Activated naive CD4-positive, alpha-beta T cell treated with anti-CD3 and anti-CD28 coated beads for 36 hours (primary cell): ENCODE data around the gene FUBP3. TPM values are rescaled to one million over a fixed set of nuclear protein-coding genes. Genes with fewer than 3 reads are reported as not detected.

Source experiments
- CTCF ChIA-PET: fragments of 350-600 bp; sonication (Branson Sonifier 250); formaldehyde crosslinking; loops from one replicate; lab custom pipeline; 2021; ENCODE audit warnings: antibody characterized with exemption; lab: Charles Lee
- DNase-seq: peaks from one replicate; pipeline ENCODE4 v3.0.0-alpha.2; 2020
- H3K27ac Mint-ChIP-seq: one replicate; pipeline ENCODE4 v1.8.0; 2021; ENCODE audit warnings: mild to moderate bottlenecking, mixed read lengths
- H3K27me3 Mint-ChIP-seq: one replicate; pipeline ENCODE4 v1.8.0; 2021; ENCODE audit warnings: low read depth, mixed read lengths
- H3K36me3 Mint-ChIP-seq: one replicate; pipeline ENCODE4 v1.8.0; 2021; ENCODE audit warnings: low read depth, mixed read lengths
- H3K4me1 Mint-ChIP-seq: one replicate; pipeline ENCODE4 v1.8.0; 2021; ENCODE audit warnings: low read depth, mixed read lengths
- H3K4me3 Mint-ChIP-seq: one replicate; pipeline ENCODE4 v1.8.0; 2021; ENCODE audit warnings: mild to moderate bottlenecking, moderate library complexity, mixed read lengths
- H3K9me3 Mint-ChIP-seq: one replicate; pipeline ENCODE4 v1.8.0; 2021; ENCODE audit warnings: mixed read lengths
- intact Hi-C: fragments of 100-400 bp; cut with micrococcal nuclease; formaldehyde crosslinking; loops from one replicate; pipeline ENCODE4 v1.15.1; 2023
- total RNA-seq, 2 experiments: library from RNA; stranded (reverse); gene quantifications; one replicate each; pipeline ENCODE4 v1.2.3, GENCODE V29; 2021

Gene FUBP3
- total RNA-seq, 2 experiments from 2014 or later, result 29.8 to 32.8 TPM

DNA sequence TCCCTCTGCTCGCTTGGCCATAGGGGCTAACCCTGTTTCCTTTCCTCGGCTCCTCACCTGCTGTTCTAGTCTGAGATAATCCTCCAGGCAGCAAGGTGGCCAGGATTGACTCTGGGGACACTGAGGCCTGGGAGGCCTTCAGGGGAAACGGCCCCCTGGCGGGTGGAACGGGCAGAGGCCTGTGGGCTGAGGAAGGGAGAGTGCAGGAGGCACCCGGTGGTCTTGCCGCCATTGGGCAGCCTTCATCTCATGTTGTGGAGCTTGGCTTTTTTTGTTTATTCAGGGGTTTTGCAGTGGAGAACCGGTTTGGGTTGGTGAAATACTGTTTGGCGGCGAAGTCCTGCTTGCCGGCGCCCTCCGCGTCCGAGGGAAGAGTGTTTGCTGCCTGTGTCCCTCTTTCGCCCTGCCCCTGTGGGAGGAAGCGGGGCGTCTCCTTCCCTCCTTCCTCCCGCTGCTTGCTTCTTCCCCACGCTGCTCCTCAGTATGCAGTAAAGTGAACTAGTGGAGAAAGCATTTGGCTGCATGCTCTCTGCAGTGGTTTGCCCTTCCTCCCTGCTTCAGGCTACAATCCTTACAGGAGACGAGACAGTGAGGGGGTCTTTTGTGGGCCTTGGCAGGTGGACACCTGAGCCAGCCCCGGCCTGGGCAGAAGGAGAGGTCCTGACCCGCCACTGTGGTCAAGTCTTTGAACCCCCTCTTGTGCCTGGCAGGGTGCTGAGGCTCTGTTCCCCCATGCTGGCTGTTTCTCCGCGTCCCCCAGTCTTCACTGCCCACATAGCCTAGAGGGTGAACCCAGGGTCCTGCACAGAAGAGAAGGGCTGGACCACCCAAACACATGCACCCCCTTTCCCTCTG, 54.2 kb downstream of the FUBP3 start:
- H3K27me3 Mint-ChIP-seq, result no peaks in the 10 kb centered on the region
- intact Hi-C loops, result no loop called here
- H3K9me3 Mint-ChIP-seq, result no peaks in the 10 kb centered on the region
- H3K4me1 Mint-ChIP-seq, result no peaks in the 10 kb centered on the region
- H3K4me3 Mint-ChIP-seq, result no peak overlapping the region
- peaks cover 24% of the 10 kb centered on the region for H3K36me3 Mint-ChIP-seq
- no peak for DNase-seq
- H3K27ac Mint-ChIP-seq, result no peak overlapping the region
- CTCF ChIA-PET, result no interaction called here

DNA sequence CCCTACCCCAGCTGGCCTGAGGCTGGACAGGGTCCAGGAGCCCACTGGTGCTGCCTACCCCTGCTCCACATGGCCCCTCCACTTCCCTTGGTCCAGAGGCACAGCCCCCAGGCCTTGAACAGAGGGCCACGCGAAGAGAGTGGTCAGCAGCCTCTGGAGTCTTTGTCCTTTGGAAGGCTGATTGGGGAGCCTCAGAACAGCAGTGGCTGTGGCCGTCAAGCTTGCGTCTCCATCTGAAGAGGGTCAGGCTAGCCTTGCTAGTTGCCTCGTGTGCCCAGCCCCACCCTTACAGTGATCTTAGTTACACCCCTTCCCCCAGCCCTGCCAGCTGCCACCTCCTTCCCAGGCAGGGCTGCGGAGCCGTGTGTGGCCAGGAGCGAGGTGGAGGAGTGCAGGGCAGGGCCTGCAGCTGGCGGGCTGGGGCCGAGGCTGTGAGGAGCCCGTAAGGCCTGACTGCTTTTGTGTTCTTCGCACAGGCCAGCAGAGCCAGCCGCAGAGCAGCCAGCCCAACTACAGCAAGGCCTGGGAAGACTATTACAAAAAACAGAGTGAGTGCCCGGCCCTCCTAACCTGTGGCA, 54.9 kb downstream of the FUBP3 start:
- H3K4me1 Mint-ChIP-seq, result no peaks in the 10 kb centered on the region
- H3K36me3 Mint-ChIP-seq, result peaks cover 30% of the 10 kb centered on the region
- H3K27me3 Mint-ChIP-seq, result no peaks in the 10 kb centered on the region
- DNase-seq, result no peak
- H3K9me3 Mint-ChIP-seq, result no peaks in the 10 kb centered on the region
- CTCF ChIA-PET, result no interaction called here
- no peak overlapping the region for H3K27ac Mint-ChIP-seq
- intact Hi-C loops, result no loop called here
- no peak overlapping the region for H3K4me3 Mint-ChIP-seq

DNA sequence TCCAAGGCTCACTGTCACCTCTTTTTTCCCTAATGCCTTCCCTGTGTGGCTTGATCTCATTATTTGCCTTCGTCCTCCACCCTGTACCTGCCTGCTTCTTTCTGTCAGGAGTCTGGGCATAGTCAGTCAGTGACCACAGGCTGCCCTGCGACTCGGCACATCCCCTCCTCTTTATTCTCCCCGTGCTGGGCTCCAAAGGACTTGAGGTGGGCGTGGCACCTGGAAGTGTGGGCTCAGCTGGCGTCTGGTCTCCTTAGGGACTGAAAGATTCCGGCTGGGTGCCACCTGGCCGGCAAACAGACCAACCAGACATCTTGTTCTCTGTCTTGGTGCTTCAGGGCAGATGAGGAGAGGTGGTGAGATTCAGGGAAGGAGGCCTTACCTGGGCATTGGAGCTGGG, 55.4 kb downstream of the FUBP3 start:
- H3K9me3 Mint-ChIP-seq, result no peaks in the 10 kb centered on the region
- no peaks in the 10 kb centered on the region for H3K27me3 Mint-ChIP-seq
- no peak overlapping the region for H3K27ac Mint-ChIP-seq
- H3K4me3 Mint-ChIP-seq, result no peak overlapping the region
- DNase-seq, result no peak
- CTCF ChIA-PET, result no interaction called here
- no peaks in the 10 kb centered on the region for H3K4me1 Mint-ChIP-seq
- intact Hi-C loops, result no loop called here
- peaks cover 31% of the 10 kb centered on the region for H3K36me3 Mint-ChIP-seq

DNA sequence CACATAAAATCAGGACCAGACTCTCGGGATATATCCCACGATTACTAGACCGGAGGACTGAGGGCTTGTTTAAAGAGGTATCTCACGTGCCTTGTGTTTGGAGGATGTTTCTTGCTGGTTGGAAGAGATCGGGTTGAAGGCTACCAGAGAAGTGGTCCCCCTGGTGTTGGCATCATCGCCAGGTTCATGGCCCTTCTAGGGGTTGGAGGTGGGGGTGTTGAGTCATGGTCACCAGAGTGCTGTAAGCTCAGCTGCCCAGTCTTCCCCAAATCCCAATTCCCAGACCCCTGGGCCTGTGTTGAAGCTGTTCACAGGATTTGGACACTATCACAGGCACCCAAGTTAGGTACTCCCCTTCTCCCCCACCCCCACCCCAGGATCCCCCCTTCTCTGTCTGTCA, 55.9 kb downstream of the FUBP3 start:
- CTCF ChIA-PET, result no interaction called here
- no peaks in the 10 kb centered on the region for H3K4me1 Mint-ChIP-seq
- H3K27me3 Mint-ChIP-seq, result no peaks in the 10 kb centered on the region
- no peak for DNase-seq
- H3K27ac Mint-ChIP-seq, result no peak overlapping the region
- no peak overlapping the region for H3K4me3 Mint-ChIP-seq
- H3K9me3 Mint-ChIP-seq, result no peaks in the 10 kb centered on the region
- intact Hi-C loops, result no loop called here
- peaks cover 31% of the 10 kb centered on the region for H3K36me3 Mint-ChIP-seq

DNA sequence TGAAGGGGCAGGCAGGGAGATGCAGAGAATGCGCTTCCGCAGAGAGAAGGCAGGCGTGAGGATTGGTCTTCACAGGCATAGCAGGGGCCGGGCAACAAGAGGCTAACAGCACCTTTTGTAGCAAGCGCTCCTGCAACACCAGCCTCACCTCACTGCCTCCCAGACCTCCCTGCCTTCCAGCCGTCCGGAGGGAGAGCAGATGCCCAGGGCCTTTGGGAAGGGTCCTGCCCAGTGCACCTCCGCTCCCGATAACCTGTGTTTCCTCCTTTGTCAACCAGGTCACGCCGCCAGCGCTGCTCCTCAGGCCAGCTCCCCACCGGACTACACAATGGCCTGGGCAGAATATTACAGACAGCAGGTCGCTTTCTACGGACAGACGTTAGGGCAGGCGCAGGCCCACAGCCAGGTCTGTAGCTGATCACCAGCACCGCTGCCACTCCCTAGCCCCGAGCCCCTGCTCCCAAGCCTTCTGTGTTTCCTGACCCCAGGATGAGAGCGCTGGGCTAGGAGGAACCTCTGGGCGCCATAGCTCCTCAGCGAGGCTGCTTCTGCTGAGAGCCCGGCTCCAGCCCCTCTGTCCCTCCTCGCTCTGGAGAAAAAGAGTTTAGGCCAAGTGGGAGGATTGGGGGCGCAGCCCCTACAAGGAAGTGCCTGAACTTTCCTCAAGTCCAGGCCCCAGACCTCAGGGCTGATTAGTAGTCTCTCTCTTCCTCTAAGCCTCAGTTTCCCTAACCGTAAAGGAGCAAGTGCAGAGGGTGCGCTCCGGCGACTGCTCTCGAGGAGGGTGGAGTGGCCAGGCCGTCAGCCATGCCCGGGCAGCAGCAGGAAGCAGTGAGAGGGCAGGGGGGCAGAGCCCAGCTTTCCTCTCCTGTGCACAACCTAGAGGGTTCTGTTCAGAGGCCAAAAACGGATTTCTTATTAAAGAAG, 56.6 kb downstream of the FUBP3 start:
- Mint-ChIP-seq H3K9me3 (no peaks in the 10 kb centered on the region), H3K4me1 (no peaks in the 10 kb centered on the region), H3K27ac (no peak overlapping the region), H3K4me3 (no peak overlapping the region), H3K27me3 (no peaks in the 10 kb centered on the region), H3K36me3 (peaks cover 30% of the 10 kb centered on the region)
- intact Hi-C loops, result no loop called here
- CTCF ChIA-PET, result no interaction called here
- no peak for DNase-seq

DNA sequence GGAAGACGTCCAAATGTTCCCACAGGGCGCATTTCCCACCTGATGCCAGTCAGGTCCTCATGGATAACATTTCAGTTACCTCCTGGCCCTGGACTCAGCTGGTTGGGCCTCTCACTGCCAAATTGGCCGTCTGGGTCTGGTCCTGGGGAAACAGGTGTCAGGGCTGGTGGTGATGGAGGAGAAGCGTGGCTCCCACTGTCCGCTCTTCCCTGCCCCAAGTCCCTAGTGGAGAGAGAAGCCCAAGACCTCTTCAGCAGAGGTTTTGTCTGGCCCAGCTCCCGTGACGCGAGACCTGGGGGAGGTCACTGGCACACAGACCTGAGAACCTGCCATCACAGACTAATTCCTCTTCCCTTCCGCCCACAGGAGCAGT, 57.3 kb downstream of the FUBP3 start:
- Mint-ChIP-seq H3K4me3 (no peak overlapping the region), H3K4me1 (no peaks in the 10 kb centered on the region), H3K36me3 (peaks cover 24% of the 10 kb centered on the region), H3K9me3 (no peaks in the 10 kb centered on the region), H3K27me3 (no peaks in the 10 kb centered on the region), H3K27ac (no peak overlapping the region)
- intact Hi-C loops, result no loop called here
- DNase-seq, result no peak
- CTCF ChIA-PET, result no interaction called here

DNA sequence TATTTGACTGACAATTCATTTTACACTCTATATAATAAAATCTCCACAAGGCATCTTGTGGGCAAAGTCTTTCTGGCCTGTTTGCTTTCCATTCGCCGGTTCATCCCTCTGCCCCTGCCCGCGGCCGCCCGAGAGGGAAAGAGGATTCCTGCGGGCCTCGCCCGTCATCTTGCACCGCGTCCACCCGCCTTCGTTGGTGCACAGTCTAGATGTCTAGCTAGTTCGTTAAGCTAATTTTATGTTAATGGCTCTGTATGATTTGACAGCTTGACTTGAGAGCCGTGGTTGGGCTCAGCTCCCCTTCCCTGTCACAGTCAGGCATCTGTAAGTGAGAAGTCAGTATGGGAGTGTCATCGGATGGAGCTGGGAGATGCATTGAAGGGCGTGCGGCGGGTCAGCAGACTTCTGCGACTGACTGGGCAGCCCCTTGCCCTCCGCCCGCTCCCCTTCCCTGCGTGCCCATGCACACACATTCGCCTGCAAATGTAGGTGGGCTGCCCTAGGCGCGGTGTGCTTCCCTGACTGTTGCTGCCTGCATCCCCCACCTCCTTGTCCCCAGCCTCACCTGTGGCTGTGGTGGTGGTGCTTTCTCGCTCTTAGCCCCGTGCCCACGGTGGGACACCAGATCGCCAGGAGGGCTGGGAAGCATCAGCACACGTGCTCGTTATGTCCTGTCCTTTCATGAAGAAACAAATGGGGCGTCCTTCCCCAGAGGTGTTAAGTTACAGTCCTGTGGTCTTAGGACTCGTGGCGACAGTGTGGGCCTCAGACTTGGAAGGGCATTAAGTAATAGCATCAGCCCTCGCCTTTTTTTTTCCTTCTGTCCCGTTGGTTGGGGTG, 59.1 kb downstream of the FUBP3 start:
- Mint-ChIP-seq H3K27me3 (no peaks in the 10 kb centered on the region), H3K9me3 (no peaks in the 10 kb centered on the region), H3K27ac (no peak overlapping the region), H3K4me1 (no peaks in the 10 kb centered on the region), H3K36me3 (peaks cover 19% of the 10 kb centered on the region), H3K4me3 (no peak overlapping the region)
- no peak for DNase-seq
- intact Hi-C loops, result no loop called here
- CTCF ChIA-PET, result no interaction called here

DNA sequence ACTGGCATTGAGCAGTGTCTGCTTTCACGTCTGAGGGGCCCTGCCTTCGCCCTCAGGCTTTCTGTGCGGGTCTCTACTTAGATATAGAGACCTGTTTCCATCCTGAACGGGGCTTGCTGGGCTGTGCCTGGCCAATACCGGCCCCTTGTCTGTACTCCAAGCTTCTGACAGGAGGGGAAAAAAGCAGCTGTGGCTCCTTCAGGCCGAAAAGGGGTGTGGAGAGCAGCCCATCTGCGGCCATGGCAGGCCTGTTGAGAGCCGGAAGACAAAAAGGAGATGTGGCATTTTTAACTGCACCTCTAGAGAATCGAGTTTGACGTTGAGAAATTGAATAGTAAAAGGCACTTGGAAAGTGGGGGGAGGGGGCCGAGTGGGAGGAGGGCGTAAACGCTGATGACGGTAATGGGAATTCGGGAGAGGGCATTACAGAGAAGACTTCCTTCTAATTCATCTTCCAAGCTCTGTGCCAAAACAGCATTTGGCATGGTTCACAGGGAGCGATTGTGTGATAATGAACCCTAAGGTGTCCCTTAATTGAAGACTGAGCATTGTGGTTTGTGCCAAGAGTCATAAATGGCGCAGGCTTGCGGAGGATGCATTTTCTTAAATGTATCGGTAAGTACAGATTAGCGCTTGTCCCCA, 59.9 kb downstream of the FUBP3 start:
- intact Hi-C loops, result no loop called here
- H3K4me3 Mint-ChIP-seq, result no peak overlapping the region
- H3K9me3 Mint-ChIP-seq, result no peaks in the 10 kb centered on the region
- H3K27me3 Mint-ChIP-seq, result no peaks in the 10 kb centered on the region
- CTCF ChIA-PET, result no interaction called here
- DNase-seq, result no peak
- H3K4me1 Mint-ChIP-seq, result no peaks in the 10 kb centered on the region
- peaks cover 18% of the 10 kb centered on the region for H3K36me3 Mint-ChIP-seq
- H3K27ac Mint-ChIP-seq, result no peak overlapping the region

DNA sequence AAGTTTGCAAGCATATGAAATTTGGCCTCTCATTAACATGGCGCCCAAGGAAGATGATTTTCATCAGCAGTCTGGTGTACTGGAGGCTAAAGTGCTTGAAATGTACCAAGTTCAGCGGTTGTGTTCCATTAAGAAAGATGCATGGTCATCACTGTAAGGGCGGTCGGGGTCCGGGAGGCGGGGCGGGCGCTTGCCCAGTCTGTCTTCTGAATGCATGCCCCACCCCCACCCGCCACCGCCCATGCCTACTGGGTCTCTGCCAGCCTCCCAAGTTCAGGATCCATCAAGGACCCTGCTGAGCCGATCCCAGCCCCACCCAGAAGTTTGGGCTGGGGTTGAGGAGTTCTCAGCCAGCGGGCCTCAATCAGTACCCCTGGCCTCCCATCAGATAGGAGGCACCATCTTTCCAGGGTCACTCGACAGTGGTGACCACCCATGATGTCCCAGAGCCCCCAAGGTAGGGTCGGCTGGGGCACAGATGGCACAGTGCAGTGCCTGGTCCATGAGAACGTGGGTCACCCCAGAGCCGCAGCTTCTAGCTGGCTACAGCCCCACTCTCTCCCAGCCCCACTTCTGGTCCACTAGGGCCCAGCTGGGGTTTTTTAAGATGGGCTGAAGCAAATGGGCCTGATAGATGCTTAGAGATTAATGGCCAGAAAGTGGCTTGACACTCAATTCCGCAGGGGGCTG, 60.6 kb downstream of the FUBP3 start:
- DNase-seq, result no peak
- H3K4me3 Mint-ChIP-seq, result no peak overlapping the region
- intact Hi-C loops, result no loop called here
- no peaks in the 10 kb centered on the region for H3K27me3 Mint-ChIP-seq
- CTCF ChIA-PET, result no interaction called here
- H3K27ac Mint-ChIP-seq, result no peak overlapping the region
- H3K9me3 Mint-ChIP-seq, result no peaks in the 10 kb centered on the region
- H3K4me1 Mint-ChIP-seq, result no peaks in the 10 kb centered on the region
- H3K36me3 Mint-ChIP-seq, result peaks cover 15% of the 10 kb centered on the region

DNA sequence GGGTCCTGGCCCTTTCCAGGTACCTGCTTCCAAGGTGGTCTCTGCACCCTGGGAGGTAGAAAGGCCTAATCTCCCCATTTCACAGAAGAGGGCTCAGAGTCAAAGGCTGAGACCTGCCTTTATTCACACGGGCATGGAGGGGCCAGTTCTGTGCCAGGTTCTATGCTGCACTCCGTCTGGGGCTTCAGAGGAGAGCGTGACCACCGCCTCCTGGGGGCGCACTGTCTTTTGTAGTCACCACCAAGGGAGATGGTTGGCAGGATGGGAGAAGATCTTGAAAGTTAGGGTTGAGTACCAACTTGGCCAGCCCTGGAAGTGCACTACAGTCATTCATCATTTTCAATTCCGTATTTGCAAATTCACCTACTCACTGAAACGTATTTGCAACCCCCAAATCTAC, 61.3 kb downstream of the FUBP3 start:
- Mint-ChIP-seq H3K4me1 (no peaks in the 10 kb centered on the region), H3K27me3 (no peaks in the 10 kb centered on the region), H3K27ac (no peak overlapping the region), H3K36me3 (peaks cover 13% of the 10 kb centered on the region), H3K9me3 (no peaks in the 10 kb centered on the region), H3K4me3 (no peak overlapping the region)
- CTCF ChIA-PET, result interaction anchor here (0.6 kb wide), 1 partner anchor 394 kb away, joined by 5 read pairs; no protein-coding TSS in a partner anchor
- intact Hi-C loops, result no loop called here
- no peak for DNase-seq

DNA sequence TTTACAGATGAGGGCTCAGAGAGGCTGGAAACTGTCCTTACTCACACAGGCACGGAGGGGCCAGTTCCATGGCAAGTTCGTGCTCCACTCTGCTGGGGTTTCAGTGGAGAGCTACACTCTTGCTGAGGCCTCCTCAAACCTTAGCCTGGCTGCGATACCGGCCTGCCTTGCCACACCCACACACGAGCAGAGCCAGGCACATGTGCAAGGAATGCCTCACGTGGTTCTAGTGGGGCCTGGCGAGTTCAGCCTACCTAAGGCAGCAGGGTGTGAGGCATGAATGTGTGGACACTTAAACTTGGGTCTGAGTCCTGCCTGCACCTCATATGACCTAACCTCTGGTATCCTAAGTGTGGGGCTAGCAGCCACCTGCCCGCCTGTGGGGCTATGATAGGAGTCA, 63.5 kb downstream of the FUBP3 start:
- intact Hi-C loops, result no loop called here
- no peak for DNase-seq
- Mint-ChIP-seq H3K4me3 (no peak overlapping the region), H3K27me3 (peaks cover 4% of the 10 kb centered on the region), H3K36me3 (peaks cover 11% of the 10 kb centered on the region), H3K27ac (no peak overlapping the region), H3K9me3 (peaks cover 5% of the 10 kb centered on the region), H3K4me1 (no peaks in the 10 kb centered on the region)
- CTCF ChIA-PET, result no interaction called here
